ENCODE data around the gene VPS37B.

DNA sequence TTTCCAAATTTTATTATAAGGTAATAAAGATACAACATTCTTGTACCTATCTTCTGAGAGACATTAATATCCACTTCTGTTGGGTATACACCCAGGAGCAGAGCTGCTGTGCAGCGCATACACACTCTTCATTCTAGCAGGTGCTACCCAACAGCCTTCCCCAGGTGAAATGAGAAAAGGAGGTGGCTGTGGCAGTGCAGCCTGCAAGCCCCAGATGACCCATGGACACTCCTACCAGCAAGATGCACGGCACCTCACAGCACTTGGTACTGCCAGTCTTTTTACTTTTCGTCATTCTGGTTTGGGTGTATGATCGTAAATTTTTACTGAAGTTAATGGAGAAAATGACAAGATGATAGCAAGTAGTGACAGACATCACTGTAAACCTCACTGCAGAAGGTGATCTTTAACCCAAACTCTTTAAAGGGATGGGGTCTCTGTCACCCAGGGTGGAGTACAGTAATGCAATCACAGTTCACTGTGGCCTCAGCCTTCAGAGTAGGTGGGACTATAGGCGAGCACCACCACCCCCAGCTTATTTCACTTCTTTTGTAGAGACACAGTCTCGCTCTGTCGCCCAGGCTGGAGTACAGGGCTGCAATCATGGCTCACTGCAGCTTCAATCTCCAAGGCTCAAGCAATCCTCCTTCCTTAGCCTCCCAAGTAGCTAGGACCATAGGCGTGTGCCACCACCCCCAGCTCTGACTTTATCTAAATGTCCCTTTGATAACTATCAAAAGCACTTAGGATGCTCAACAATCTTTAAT lies 26.5 kb downstream of the VPS37B start:
- no peak for TF ChIP-seq YY1 (IDR thresholded peaks at IDR 0.05; ENCODE audit: insufficient read depth, insufficient read length)
- no peak for TF ChIP-seq SUZ12 (IDR thresholded peaks at IDR 0.05; ENCODE audit: extremely low read depth, insufficient read depth, insufficient read length)
